Skeletal muscle tissue (tissue), 4 donors: Measurements from ENCODE around the gene ATP6V0E2. TPM values are rescaled to one million over a fixed set of nuclear protein-coding genes. Genes with fewer than 3 reads are reported as not detected.

Experiments
- H3K27ac ChIP-seq: one replicate; pipeline ENCODE4 v1.7.0; 2013; ENCODE audit warnings: mild to moderate bottlenecking, low read depth, low read length, inconsistent platforms
- H3K27me3 ChIP-seq, 3 donors: one replicate each; pipeline ENCODE4 v1.7.0; 2013; ENCODE audit warnings: low read length in 3 of 3; ENCODE audit not compliant: control insufficient read depth in 3 of 3, insufficient read depth in 3 of 3
- H3K36me3 ChIP-seq, 3 donors: one replicate each; pipeline ENCODE4 v1.7.0; 2013; ENCODE audit warnings: low read length in 3 of 3; ENCODE audit not compliant: control insufficient read depth in 3 of 3, insufficient read depth in 3 of 3
- H3K4me1 ChIP-seq, 3 donors: one replicate each; pipeline ENCODE4 v1.7.0; 2013; ENCODE audit warnings: low read length in 3 of 3, mild to moderate bottlenecking in 3 of 3; ENCODE audit not compliant: control insufficient read depth in 3 of 3, insufficient read depth in 3 of 3
- H3K4me3 ChIP-seq, 3 donors: one replicate each; pipeline ENCODE4 v1.7.0; 2013; ENCODE audit warnings: low read length in 3 of 3
- H3K9ac ChIP-seq, 3 donors: one replicate each; pipeline ENCODE4 v1.7.0; 2013; ENCODE audit warnings: low read length in 3 of 3, mild to moderate bottlenecking in 3 of 3, moderate library complexity in 2 of 3, low read depth in 1 of 3
- H3K9me3 ChIP-seq, 3 donors: one replicate each; pipeline ENCODE4 v1.7.0; 2013; ENCODE audit warnings: low read length in 3 of 3; ENCODE audit not compliant: control insufficient read depth in 3 of 3
- total RNA-seq: library from RNA; depleted of rRNA; stranded (reverse); fragments of >200 nt; gene quantifications from one replicate; pipeline ENCODE4 v1.2.3, GENCODE V29; 2014
- donor health status: Osteomylitis.

Gene ATP6V0E2
- total RNA-seq: 5.2 TPM

- Histone ChIP-seq H3K4me1 (peaks cover 10 to 25% (median 16%) of the 10 kb centered on the region in 3 donors), H3K27me3 (no peaks in the 10 kb centered on the region), H3K36me3 (peaks cover 2 to 18% (median 13%) of the 10 kb centered on the region in 3 donors), H3K4me3 (peak within 1 kb of the TSS; percentile 33 to 91 (median 84)), H3K9ac (peak within 1 kb of the TSS; percentile 70 to 88 (median 86)), H3K27ac (peak within 1 kb of the TSS; percentile 85), H3K9me3 (no peaks in the 10 kb centered on the region)
Measured at GRCh38 chr7:149873074-149873969, at the start of gene ATP6V0E2. ATP6V0E2 (plus strand) TSS chr7:149873969; CDS start chr7:149874066, 97 bp downstream.

- H3K4me1 ChIP-seq: peaks cover 6 to 11% (median 8%) of the 10 kb centered on the region in 3 donors
- no peak overlapping the region for H3K9ac ChIP-seq
Measured at GRCh38 chr7:149824301-149824741, 49.4 kb upstream of the ATP6V0E2 start.

GRCh38 chr7:149824748-149825566 is 48.8 kb upstream of the ATP6V0E2 start:
- Histone ChIP-seq H3K4me3 (no peak overlapping the region), H3K9ac (no peak overlapping the region), H3K36me3 (no peaks in the 10 kb centered on the region), H3K4me1 (peaks cover 6 to 11% (median 8%) of the 10 kb centered on the region in 3 donors), H3K27ac (no peak overlapping the region), H3K27me3 (peaks cover 0 to 15% (median 0%) of the 10 kb centered on the region in 3 donors), H3K9me3 (no peaks in the 10 kb centered on the region)

More at GRCh38 chr7:149824301-149824741, 49.4 kb upstream of the ATP6V0E2 start:
- Histone ChIP-seq H3K27me3 (peaks cover 0 to 15% (median 0%) of the 10 kb centered on the region in 3 donors), H3K27ac (no peak overlapping the region), H3K4me3 (no peak overlapping the region), H3K36me3 (no peaks in the 10 kb centered on the region), H3K9me3 (no peaks in the 10 kb centered on the region)

- no peaks in the 10 kb centered on the region for H3K36me3 ChIP-seq
Measured at GRCh38 chr7:149825567-149826343, 48.0 kb upstream of the ATP6V0E2 start.

GRCh38 chr7:149826344-149827088 is 47.3 kb upstream of the ATP6V0E2 start:
- H3K27me3 ChIP-seq: peaks cover 3 to 23% (median 5%) of the 10 kb centered on the region in 3 donors
- H3K9me3 ChIP-seq: no peaks in the 10 kb centered on the region

More at GRCh38 chr7:149825567-149826343, 48.0 kb upstream of the ATP6V0E2 start:
- Histone ChIP-seq H3K4me1 (peaks cover 6 to 11% (median 8%) of the 10 kb centered on the region in 3 donors), H3K27me3 (peaks cover 0 to 16% (median 0%) of the 10 kb centered on the region in 3 donors), H3K9ac (peak overlapping the region in 1 of 3 donors; percentile 45), H3K9me3 (no peaks in the 10 kb centered on the region), H3K27ac (no peak overlapping the region), H3K4me3 (peak overlapping the region in 1 of 3 donors; percentile 17)

GRCh38 chr7:149827089-149827981 is 46.4 kb upstream of the ATP6V0E2 start:
- Histone ChIP-seq H3K9me3 (no peaks in the 10 kb centered on the region), H3K36me3 (no peaks in the 10 kb centered on the region), H3K9ac (no peak overlapping the region), H3K27me3 (peaks cover 4 to 22% (median 8%) of the 10 kb centered on the region in 3 donors), H3K4me3 (no peak overlapping the region), H3K4me1 (peaks cover 6 to 11% (median 8%) of the 10 kb centered on the region in 3 donors), H3K27ac (no peak overlapping the region)

More at GRCh38 chr7:149826344-149827088, 47.3 kb upstream of the ATP6V0E2 start:
- peak overlapping the region in 1 of 3 donors; percentile 45 for H3K9ac ChIP-seq
- H3K36me3 ChIP-seq: no peaks in the 10 kb centered on the region
- H3K4me3 ChIP-seq: no peak overlapping the region
- H3K27ac ChIP-seq: no peak overlapping the region
- peaks cover 6 to 11% (median 8%) of the 10 kb centered on the region in 3 donors for H3K4me1 ChIP-seq

- peaks cover 4 to 24% (median 11%) of the 10 kb centered on the region in 3 donors for H3K27me3 ChIP-seq
- H3K9me3 ChIP-seq: no peaks in the 10 kb centered on the region
- H3K4me3 ChIP-seq: no peak overlapping the region
- no peak overlapping the region for H3K27ac ChIP-seq
- H3K9ac ChIP-seq: no peak overlapping the region
- peaks cover 6 to 11% (median 8%) of the 10 kb centered on the region in 3 donors for H3K4me1 ChIP-seq
- H3K36me3 ChIP-seq: no peaks in the 10 kb centered on the region
Measured at GRCh38 chr7:149828357-149829309, 45.1 kb upstream of the ATP6V0E2 start.
